CD4-positive, alpha-beta T cell treated with Interleukin-15 for 4 hours (primary cell): Measurements from ENCODE around the gene HSPA1B.
"Not testable (repeated sequence)": the region's sequence is repeated elsewhere in the genome, so short reads cannot be mapped to it uniquely, and the experiment has no call there.

Source experiments
- DNase-seq: peaks from one replicate; pipeline ENCODE4 v3.0.0-alpha.2; 2020; ENCODE audit warnings: low spot score

Gene HSPA1B

DNA sequence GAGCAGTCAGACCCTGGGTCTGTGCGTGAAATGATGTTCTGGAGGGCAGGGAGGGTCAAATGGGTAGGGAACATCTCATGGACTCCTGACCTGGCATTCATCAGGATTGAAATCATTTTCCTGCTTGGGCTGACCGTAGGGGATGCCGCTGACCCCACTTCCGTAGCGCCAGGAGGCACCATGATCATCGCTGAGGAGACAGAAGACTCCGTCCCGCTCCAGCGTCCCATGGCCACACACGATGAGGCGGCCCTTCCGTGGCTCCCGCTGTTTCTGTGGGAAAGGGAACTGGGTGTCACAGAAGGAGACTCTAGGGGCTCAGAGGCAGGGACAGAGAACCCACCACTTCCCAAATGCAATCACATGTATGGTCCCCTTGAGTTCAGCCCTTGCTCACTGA lies 32.8 kb downstream of the HSPA1B start:
- DNase-seq = no peak

DNA sequence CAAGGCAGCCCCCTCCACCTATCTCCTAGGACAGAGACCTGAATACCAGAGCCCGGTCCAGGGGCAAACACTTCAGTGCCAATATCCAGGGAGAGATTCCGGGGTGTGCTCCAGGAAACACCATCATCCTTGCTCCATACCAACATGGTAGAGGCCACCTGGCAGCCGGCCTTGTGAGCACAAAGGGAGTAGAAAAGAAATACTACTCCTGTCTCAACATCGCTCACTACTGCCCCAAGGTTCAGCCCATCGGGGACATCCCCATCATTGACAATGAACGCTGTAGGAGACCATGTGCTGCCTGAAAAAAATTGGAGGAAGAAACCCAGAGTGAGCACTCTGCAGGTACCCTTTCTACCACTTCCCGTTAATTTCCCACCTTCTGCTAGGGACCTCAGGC lies 33.6 kb downstream of the HSPA1B start:
- DNase-seq = no peak

DNA sequence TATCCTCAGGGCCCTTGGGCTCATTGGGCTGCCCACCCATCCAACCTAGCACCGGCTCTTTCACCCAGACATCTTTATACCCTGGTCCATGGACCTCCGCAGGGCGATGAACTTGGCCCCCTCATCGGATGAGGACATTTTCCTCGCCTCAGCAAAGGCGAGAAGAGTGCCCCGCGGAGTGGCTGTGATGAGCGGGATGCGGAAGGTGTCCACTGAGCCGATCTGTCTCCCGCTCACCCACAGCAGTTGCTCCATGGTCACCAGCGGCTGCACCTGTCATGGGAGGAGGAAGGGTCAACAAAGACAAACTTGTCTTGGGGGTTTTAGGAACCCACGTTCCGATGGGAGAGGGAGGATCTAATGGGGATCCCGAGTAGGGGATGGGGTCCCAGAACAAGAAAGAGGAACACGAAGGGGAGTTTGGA lies 34.4 kb downstream of the HSPA1B start:
- no peak for DNase-seq

DNA sequence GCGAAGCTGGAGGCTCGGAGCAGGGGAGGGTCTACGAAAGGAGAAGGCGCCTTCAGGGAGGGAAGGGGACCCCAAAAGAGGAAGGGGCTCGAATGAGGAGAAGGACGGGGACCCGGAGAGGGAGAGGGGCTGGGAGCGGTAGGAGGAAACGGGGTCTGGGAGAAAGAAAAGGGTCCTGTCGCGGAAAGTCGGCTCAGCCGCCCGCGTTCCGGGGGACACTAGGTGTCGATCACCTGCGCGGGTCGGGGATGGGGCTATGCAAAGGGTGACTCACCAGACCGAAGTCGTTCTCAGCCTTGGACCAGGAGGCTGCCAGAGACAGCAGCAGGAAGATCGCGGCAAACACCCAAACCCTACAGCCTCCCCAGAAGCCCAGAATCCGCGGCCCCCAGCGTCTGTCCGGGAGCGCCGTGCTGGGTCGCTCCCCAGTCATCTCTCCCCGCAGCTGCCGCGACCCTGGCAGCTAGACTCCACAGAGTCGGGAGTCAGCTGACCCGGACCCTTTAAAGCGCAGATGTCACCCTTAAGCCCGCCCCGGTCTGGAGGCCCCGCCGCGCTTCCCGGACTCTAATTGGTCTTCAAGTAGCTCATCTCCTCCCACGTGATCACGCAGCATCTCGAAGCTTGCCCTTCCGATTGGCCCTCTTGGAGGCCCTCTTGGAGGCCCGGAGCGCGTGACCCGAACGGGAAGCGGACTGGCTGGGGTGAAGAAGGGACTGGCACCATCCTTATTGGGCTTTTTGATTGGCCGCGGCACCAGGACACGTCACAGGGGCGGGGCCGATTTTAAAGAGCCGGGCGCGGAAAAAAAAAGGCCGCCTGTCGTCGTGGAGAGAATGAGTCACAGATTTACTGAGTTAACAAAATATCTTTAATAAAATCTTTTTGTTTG lies 35.1 kb downstream of the HSPA1B start, which contains the start of gene NEU1:
Gene NEU1, minus strand, starts transcription at position 478 of the 892 bp plus-strand sequence. Its CDS starts 45 bp downstream, at position 433.
- DNase-seq = peak; percentile 100

DNA sequence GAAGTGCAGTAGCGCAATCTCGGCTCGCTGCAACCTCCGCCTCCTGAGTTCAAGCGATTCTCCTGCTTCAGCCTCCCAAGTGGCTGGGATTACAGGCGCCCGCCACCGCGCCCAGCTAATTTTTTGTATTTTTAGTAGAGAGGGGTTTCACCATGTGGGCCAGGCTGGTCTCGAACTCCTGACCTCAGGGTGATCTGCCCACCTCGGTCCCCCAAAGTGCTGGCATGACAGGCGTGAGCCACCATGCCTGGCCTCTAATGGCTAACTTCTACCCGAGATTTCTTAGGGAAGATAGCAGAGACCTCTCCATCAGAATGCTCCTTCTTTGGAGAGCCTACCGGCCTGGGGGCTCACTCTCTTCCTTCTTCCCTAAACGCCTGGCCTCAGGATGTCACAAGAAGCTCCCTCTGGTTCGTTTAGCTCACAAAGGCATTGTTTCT lies 36.6 kb downstream of the HSPA1B start:
- not testable (repeated sequence) for DNase-seq

DNA sequence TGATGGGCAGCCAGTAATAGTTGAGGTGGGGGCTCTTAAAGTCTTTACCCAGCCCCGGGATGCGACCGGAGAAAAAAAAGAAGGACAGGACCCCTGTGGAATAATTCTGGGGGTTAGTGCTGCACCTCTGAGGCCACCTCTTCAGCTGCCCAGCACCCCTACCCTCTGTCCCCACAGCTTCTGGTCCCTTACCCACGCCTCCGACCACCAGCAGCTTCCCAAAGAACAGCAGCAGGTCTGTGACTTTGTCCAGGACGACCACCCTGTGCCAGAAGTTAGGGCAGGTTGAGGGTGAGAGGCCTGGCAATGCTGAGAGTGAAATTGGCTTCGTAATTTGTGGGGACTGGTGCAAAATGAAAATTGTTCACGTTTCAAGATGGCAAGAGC lies 37.3 kb downstream of the HSPA1B start:
- DNase-seq = no peak

DNA sequence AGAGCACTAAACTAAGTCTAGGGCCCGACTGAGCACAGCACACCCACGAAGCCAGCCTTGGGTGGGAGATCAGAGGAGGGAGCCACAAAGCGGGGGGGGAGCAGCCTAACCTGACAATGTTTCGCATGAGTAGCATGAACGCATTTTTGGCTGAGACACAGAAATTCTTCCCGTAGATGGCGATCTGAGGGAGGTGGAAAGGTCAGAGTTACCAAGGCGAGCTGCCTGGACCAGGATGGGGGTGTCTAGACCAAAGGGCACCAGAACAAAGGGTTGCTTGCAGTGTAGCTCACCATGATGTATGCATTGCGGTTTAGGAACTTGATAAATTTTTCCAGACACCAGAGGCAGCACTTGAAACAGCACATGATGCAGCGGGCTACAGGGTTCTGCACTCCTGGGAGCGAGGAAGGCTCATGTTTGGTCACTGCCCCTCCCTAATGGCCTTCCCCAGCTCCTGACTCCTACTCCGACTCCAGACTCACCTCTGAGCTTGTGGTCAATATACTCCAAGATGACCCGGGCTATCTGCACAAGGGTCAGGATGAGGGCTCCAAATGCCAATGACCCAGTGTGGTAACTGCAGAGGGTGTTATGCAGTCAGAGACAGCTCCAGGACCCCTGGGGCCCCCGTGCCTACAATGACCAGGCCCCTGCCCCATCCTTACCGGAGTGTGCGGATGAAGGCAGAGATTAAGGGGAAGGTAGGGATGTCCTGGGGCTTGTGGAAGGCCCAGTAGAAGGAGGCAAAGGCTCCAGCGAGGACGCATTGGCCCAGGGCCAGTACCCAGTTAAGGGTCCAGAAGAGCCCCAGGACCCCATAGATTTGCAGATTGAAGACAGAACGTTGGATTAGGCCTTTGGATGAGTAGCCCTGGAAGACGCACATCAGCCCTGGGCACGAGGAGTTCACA lies 37.9 kb downstream of the HSPA1B start:
- no peak for DNase-seq

DNA sequence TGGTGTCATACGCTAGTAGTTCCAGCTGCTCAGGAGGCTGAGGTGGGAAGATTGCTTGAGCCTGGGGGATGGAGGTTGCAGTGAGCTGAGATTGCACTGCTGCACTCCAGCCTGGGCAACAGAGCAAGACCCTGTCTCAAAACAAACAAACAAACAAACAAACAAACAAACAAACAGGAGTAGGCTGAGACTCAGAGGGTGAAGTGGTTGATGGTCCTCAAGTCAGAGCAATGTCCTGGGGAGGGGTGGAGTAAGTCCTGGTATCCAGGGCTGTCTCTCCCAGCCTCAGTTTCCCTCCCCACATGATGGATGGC lies 41.1 kb downstream of the HSPA1B start:
- not testable (repeated sequence) for DNase-seq

DNA sequence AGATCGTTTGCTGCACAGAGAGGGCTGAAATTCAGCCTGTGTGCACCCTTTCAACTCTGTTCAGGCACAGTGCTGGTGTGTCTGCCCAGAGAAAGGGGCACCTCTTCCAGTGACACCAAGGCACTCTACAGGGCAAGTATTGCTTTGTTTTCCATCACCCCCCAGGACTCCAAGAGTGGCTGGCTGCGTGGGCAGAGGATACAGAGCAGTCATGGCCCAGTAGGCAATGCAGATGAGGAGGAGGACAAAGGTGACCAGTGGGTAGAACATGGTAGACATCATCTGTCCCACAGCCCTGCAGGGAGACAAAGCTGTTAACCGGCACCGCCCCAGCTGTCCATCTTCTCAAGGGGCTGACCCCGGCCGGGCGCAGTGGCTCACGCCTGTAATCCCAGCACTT lies 41.8 kb downstream of the HSPA1B start:
- DNase-seq = no peak

DNA sequence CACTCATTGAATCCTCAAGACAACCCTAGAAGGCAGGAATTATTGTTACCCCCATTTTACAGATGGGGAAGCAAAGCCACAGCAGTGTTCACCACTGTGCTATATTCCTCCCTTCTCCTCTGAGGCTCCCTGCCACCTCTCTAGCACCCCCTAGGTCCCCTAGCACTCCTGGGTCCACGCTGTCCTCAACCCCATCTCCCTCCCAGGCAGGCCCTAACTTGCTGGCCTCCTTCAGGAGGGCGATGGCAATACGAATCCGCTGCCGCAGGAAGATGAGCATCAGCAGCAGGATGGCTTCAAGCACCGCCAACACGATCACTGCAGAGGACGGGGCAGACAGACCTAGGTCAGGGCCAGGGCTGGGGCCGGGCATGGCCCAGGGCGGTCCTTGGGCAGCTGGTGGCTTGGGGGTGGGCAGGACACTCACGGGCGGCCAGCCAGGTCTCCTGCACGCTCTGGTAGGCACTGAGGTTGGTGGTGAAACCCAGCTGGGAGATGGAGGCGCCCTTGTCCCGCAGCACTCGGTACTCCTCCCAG lies 42.9 kb downstream of the HSPA1B start:
- no peak for DNase-seq

DNA sequence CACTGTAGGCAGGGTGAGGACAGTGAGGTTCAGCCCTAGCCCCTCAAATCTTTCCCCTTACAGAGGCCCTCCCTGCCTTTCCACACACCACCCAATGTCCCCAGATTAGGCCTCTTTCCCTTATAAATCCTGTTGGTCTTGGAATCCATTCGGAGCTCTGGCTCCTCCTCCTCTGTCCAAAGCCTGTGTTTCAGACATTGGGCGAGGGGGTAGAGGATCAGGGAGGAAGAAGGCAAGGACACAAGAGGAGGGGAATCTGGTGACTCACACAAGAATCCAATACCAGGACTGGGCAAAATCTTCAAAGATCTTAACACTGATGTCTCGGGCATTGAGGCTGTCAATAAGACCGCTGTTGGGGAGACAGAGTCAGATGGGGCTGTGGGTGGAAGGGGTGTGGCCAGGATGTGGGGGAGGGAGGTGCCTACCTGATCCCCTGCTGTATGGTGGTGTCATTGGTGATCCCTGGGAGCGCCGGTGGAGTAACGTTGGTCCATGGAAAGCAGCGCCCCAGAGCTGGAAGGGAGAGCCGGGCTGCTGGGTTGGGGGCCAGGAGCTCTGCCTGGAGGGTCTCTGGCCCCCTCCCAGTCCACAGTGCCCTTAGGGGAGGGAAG lies 43.6 kb downstream of the HSPA1B start:
- DNase-seq = no peak

DNA sequence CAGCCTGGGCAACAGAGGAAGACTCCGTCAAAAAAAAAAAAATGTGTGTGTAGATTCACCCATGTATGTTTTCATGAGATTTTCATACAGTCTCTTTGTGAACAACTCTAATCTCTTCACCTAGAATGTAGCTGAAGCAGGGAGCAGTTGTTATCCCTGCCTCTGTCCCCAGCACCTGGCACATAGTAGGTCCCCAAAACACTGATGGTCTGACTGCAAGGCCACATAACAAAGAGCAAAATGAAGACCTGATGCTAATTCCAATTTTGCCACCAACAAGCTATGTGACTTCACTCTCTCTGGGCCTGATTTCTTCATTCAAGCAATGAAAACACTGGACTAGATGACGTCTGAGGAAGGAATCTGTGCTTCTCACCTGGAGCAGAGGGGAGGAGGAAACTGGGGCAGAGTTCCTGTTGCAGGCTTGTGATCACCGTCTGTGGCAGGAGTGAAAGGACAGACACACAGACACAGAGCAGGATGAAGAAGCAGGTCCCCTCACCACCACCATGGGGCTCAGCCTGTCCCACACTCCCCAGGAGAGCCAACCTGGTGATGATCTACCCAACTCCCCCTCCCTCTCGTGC lies 46.6 kb downstream of the HSPA1B start:
- DNase-seq = no peak

DNA sequence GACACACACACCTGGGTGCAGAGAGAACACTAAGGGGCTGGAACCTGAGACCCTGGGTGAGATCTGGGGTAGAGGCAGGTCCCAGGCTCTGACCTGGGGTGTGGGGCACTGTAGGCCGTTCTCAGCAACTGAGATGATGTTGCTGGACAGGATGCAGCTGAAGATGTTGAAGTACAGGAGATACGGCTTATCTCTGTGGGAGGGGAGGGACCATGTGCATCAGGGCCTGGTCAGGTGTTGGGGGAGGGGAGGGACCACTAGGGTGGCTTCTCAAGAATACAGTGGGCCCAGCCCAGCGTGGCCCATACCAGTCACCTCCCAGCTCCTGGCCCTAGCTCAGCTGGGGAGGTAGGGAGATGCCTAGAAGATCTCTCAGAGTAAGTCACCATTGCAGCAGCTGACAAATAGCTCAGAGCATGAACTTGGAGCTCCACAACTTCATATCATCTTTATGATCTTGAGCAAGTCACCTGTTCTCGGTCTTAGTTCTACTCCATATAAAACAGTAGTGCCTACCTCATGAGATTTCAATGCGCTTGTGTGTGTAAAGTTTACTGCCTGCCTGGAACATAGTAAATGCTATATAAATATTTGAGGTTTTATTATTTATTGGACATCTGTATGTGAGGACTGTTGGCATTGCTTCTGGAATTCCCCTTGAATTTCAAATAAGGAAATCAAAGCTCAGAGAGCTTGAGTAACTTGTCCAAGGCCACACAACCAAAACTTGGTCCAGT lies 47.5 kb downstream of the HSPA1B start:
- no peak for DNase-seq

DNA sequence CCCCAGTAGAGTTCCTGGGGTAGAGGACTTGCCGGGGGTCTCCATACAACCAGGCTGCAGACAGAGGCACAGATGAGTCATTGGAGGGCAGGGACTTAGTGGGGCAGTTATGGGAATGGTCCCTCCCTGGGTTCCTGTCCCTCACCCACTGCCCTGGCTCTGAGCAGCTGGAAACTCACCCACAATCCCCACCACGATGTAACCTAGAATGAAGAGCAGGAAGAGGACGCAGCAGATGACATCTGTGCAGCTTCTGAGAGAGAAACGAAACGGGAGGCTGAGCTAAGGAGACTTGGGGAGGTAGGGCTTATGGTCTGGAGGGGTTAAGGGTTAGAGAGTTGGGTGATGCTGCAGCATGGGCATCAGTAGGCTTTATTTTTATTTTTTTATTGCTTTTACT lies 48.3 kb downstream of the HSPA1B start:
- DNase-seq = no peak

DNA sequence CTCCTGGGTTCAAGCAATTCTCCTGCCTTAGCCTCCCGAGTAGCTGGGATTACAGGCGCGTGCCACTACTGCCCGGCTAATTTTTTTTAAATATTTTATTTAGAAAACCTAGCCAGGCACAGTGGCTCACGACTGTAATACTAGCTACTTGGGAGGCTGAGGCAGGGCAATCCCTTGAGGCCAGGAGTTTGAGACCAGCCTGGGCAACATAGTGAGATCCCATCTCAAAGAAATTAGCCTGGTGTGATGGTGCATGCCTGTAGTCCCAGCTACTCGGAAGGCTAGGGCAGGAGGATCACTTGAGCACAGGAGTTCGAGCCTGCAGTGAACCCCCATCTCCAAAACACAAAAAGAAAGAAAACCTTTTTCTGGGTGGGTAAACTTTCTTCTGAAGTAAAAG lies 48.8 kb downstream of the HSPA1B start:
- DNase-seq = no peak

DNA sequence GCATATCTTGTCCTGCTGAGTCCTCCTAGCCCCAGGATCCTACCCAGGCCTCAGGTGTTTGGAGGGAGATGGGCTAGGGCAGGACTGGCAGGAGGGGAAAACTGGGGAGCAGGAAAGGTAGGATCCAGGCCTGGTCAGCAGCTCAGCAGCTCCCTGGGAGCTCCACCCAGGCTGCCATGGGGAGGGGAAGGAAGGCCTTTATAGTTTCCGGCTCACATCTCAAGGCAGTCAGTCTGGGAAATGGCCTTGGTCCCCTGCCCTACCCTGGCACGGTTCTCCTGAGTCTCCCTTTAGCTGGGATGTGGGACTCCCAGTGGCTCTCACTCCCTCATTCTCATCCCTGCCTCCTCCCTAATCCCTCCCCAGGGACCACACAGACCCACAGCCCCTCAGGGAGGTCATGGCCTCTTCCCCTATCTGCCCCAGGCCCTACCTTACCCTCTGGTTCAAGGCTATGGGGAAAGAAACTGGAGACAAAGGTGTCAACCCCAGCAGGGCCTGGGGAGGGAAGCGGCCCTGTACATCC lies 49.6 kb downstream of the HSPA1B start:
- DNase-seq = no peak

DNA sequence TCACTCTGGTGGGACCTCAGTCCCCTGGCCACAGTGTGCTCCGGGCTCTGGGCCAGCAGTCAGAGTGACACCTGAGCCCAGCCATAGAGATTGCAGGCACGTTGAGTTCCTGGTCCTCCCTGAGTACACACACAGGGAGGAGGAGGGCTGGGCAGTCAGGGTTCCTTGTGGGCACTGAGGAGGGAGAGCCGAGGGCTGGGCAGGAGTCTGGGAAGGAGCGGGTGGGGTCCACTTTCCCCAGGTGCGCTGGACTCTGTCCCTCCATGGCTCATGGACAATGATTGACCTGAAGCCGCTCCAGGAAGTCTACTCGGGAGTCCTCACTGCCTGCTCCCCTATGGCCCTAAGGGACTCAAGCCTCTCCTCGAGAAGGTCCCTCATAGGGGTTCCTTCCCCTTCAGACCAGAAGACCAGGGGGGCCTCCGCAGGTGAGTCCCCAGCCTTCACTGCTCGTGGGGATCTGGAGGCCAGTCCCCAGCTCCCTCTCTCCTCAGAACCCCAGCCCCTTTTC lies 50.2 kb downstream of the HSPA1B start:
- DNase-seq = no peak

DNA sequence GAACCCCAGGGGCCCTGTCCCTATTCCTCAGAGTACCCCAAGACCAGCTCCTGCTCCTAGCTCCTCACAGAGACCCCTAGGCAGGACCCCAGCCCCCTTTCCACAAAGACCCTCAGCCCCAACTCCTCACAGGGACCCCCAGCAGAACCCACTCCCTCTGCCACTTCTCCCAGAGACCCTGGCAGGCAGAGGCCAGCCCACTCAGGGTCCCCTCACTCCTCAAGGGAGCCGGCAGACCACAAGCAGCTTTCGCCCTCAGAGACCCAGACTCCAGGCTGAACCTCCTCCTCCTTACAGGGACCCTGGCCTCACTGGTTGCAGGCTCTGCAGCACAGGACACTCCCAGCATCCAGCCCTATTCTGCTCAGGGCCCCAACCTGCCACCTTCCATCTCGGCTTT lies 50.7 kb downstream of the HSPA1B start:
- no peak for DNase-seq

DNA sequence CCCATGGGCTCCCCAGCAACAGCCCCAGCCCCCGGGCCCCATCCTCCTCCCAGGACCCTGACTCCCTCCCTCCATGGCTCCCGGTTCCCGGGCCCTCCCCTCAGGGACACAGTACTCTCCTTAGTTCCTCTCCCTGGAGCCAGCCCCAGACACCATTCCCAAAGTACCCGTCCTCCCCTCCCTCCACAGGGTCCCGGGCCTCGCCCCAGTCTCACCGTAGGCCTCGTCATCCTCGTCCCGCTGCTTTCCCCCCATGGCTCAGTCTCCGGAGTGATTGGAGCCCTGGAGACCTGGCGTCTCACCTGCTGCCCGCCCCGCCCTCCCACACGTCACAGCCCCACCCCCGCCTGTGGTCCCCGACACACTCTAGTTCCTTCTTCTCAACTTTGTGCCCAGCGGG lies 51.2 kb downstream of the HSPA1B start, which contains the start of gene SLC44A4:
Gene SLC44A4, minus strand, starts transcription at position 272 of the 400 bp plus-strand sequence. Its CDS starts 17 bp downstream, at position 255.
- DNase-seq = no peak

DNA sequence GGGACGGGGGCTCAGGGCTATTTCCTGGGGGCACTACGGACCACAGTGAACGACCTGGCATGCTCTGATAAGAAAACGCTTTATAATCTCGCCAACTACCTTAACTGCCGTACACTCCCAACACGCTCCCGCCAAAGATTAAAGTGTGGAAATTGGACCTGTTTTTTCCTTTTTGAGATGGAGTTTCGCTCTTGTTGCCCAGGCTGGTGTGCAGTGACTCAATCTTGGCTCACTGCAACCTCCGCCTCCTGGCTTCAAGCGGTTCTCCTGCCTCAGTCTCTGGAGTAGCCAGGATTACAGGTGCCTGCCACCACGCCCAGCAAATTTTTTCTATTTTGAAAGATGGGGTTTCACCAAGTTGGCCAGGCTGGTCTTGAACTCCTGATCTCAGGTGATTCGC lies 51.6 kb downstream of the HSPA1B start:
- no peak for DNase-seq
